Glutamatergic neuron (in vitro differentiated cells): ENCODE results near the gene FBXL13. TPM values are rescaled to one million over a fixed set of nuclear protein-coding genes. Genes with fewer than 3 reads are reported as not detected.
"Not testable (repeated sequence)": the region's sequence is repeated elsewhere in the genome, so short reads cannot be mapped to it uniquely, and the experiment has no call there.

ENCODE experiments used
- DNase-seq: peaks from one replicate; pipeline ENCODE4 v3.0.0; 2022
- H3K27ac Mint-ChIP-seq: one replicate; pipeline ENCODE4 v1.8.0; 2020; ENCODE audit warnings: mild to moderate bottlenecking, mixed read lengths, inconsistent platforms; ENCODE audit not compliant: unreplicated experiment
- H3K27me3 Mint-ChIP-seq: one replicate; pipeline ENCODE4 v1.8.0; 2020; ENCODE audit warnings: mild to moderate bottlenecking, moderate library complexity, mixed read lengths, inconsistent platforms; ENCODE audit not compliant: unreplicated experiment
- H3K36me3 Mint-ChIP-seq: one replicate; pipeline ENCODE4 v1.8.0; 2020; ENCODE audit warnings: mild to moderate bottlenecking, mixed read lengths, inconsistent platforms; ENCODE audit not compliant: unreplicated experiment
- H3K4me1 Mint-ChIP-seq: one replicate; pipeline ENCODE4 v1.8.0; 2020; ENCODE audit warnings: mild to moderate bottlenecking, low read depth, mixed read lengths, inconsistent platforms; ENCODE audit not compliant: unreplicated experiment
- H3K4me3 Mint-ChIP-seq: one replicate; pipeline ENCODE4 v1.8.0; 2020; ENCODE audit warnings: mild to moderate bottlenecking, mixed read lengths, inconsistent platforms; ENCODE audit not compliant: unreplicated experiment
- H3K9me3 Mint-ChIP-seq: one replicate; pipeline ENCODE4 v1.8.0; 2020; ENCODE audit warnings: mild to moderate bottlenecking, moderate library complexity, mixed read lengths, inconsistent platforms; ENCODE audit not compliant: unreplicated experiment
- total RNA-seq: library from RNA; stranded (reverse); fragmentation: NEBNext Ultra II Directional; extraction: Animal tissue kit (Norgen Biotek cat#: 25700); gene quantifications from one replicate; pipeline ENCODE4 v1.2.1, GENCODE V29; 2021; ENCODE audit not compliant: unreplicated experiment
- TF ChIP-seq, protein P1 (sequence below): fragments of 200-600 bp; sonication (generic); IDR thresholded peaks from one replicate; pipeline ENCODE4 v1.5.0; 2021; ENCODE audit not compliant: partially characterized antibody, unreplicated experiment

Gene FBXL13
- total RNA-seq, 1 donor from 2014 or later, result 1.1 TPM

GRCh38 chr7:102810916-102811315, 263.7 kb downstream of the FBXL13 start:
- no peak for DNase-seq
- Mint-ChIP-seq H3K9me3 (peaks cover 1% of the 10 kb centered on the region), H3K27ac (no peak overlapping the region), H3K4me1 (no peaks in the 10 kb centered on the region), H3K36me3 (no peaks in the 10 kb centered on the region), H3K27me3 (peaks cover 1% of the 10 kb centered on the region), H3K4me3 (no peak overlapping the region)
- TF ChIP-seq, protein P1, sequence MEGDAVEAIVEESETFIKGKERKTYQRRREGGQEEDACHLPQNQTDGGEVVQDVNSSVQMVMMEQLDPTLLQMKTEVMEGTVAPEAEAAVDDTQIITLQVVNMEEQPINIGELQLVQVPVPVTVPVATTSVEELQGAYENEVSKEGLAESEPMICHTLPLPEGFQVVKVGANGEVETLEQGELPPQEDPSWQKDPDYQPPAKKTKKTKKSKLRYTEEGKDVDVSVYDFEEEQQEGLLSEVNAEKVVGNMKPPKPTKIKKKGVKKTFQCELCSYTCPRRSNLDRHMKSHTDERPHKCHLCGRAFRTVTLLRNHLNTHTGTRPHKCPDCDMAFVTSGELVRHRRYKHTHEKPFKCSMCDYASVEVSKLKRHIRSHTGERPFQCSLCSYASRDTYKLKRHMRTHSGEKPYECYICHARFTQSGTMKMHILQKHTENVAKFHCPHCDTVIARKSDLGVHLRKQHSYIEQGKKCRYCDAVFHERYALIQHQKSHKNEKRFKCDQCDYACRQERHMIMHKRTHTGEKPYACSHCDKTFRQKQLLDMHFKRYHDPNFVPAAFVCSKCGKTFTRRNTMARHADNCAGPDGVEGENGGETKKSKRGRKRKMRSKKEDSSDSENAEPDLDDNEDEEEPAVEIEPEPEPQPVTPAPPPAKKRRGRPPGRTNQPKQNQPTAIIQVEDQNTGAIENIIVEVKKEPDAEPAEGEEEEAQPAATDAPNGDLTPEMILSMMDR, result no peak

DNA sequence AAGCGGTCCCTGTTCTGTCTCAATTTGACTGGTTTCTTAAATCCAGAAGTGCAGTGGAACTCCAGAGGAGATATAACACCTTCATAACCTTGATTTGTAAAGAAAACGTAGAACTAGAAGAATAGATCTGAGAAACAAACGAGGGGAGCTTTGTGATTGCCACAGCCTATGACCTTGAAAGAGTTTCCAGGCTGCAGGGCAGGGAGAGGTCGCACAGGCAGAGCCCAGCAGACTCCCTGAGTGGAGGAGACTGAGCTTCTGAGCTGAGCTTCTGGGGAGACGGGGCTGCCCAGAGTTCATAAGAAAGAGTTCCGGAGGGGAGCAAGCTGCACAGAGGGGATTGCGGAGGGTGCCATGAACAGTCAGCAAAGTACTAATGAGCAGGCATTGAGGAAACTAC, 268.0 kb downstream of the FBXL13 start:
- H3K9me3 Mint-ChIP-seq, result no peaks in the 10 kb centered on the region
- TF ChIP-seq, protein P1, result no peak
- H3K4me3 Mint-ChIP-seq, result no peak overlapping the region
- no peak for DNase-seq
- H3K36me3 Mint-ChIP-seq, result no peaks in the 10 kb centered on the region
- no peak overlapping the region for H3K27ac Mint-ChIP-seq
- no peaks in the 10 kb centered on the region for H3K4me1 Mint-ChIP-seq
- no peaks in the 10 kb centered on the region for H3K27me3 Mint-ChIP-seq

GRCh38 chr7:102795987-102796595, 278.5 kb downstream of the FBXL13 start:
- H3K27ac Mint-ChIP-seq, H3K27me3 Mint-ChIP-seq, H3K4me1 Mint-ChIP-seq, H3K9me3 Mint-ChIP-seq, DNase-seq, H3K4me3 Mint-ChIP-seq, H3K36me3 Mint-ChIP-seq: not testable (repeated sequence)

DNA sequence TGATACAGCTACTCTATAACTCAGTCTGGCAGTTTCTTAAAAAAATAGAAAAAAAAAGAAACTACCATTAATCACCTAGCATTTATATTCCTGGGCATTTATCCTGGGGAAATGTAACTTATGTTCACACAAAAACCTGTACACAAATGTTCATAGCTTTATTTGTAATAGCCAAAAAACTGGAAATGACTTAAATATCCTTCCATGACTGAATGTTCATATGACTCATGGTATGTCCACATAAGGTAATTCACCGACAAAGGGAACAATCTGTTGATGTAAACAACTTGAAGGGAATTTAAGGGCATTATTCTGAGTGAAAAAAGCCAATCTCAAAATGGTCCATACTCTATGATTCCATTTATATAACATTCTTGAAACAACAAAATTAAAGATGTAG, 280.0 kb downstream of the FBXL13 start:
- not testable (repeated sequence) for DNase-seq, H3K4me3 Mint-ChIP-seq, H3K36me3 Mint-ChIP-seq, H3K27ac Mint-ChIP-seq, H3K9me3 Mint-ChIP-seq, H3K4me1 Mint-ChIP-seq, H3K27me3 Mint-ChIP-seq

DNA sequence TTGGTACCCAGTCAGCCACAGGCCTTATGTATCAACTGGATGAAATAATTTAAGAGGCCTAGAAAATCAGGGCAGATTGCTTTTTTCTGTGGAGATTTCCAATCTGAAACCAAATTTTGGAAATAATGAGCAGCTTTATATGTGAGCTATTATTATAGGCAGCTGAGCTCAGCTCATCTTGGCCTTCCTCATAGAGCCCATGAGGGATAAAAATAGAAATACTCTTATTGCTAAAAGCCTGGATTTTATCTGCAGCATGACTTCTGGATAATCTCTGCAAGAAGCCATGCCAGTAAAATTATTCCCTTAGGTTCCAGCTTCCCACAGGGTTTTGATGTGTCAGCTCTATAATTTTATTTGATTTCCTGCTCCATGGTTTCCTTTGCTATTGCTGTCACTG, 282.8 kb downstream of the FBXL13 start:
- H3K36me3 Mint-ChIP-seq, H3K4me3 Mint-ChIP-seq, H3K27me3 Mint-ChIP-seq, DNase-seq, H3K4me1 Mint-ChIP-seq, H3K27ac Mint-ChIP-seq, H3K9me3 Mint-ChIP-seq: not testable (repeated sequence)

DNA sequence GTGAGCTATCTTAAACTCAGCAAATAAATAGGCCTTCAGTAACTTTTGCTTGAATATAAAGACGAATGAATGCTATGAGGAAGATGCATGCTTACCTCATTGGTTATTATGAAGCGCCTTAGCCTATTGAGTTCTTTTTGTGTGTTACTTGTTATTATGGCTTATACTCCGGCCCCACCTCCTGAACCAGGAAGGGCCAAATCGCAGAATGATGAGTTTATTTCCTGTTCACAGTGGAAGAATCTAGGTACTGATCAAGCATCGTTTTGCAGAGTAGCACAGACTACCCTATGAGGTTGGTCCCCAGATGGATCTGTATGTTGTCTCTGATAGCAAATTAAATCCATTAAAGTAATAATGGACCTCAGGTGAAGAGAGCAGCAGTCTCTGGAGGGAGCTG, 283.2 kb downstream of the FBXL13 start:
- not testable (repeated sequence) for H3K4me3 Mint-ChIP-seq, DNase-seq, H3K9me3 Mint-ChIP-seq

DNA sequence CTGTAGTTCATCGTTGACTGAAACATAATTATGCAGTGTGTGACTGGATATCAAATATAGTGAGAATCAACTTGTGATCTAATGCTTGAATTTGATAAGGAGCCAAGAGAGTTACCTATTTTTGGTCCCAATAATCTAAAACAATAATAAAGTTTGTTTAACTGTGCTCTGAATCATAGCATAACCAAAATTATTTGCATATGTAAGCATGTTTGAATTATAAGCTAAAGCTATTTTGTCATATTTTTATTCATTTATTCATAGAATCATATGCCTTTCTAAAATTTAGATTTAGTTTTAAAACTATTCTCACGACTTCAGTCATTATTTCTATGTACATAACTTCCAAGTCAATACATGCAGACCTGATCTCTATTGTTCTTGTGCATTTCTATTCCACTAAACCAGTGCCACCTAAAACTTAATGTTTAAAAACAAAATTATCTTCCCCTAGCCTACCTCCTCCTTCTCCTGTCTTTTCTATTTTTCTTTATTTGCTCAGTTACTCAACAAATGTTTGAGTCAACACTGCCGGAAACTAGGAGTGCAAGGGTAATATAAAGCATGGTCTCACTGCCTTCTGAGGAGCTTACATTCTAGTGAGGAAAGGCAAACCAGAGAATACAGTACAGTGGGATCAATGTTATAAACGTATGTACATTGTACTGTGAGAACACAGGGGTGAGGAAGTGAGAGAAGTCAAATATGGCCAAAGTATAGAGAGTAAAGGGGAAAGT, 284.1 kb downstream of the FBXL13 start:
- H3K4me1 Mint-ChIP-seq, H3K36me3 Mint-ChIP-seq, H3K27me3 Mint-ChIP-seq, H3K9me3 Mint-ChIP-seq, DNase-seq, H3K27ac Mint-ChIP-seq: not testable (repeated sequence)
- peak overlapping the region; percentile 61 for H3K4me3 Mint-ChIP-seq

More for the DNA sequence above, 283.2 kb downstream of the FBXL13 start:
- H3K4me1 Mint-ChIP-seq, H3K27me3 Mint-ChIP-seq, H3K27ac Mint-ChIP-seq, H3K36me3 Mint-ChIP-seq: not testable (repeated sequence)

GRCh38 chr7:102788770-102789169, 285.8 kb downstream of the FBXL13 start:
- not testable (repeated sequence) for H3K27me3 Mint-ChIP-seq, H3K36me3 Mint-ChIP-seq, H3K9me3 Mint-ChIP-seq, DNase-seq, H3K4me3 Mint-ChIP-seq, H3K27ac Mint-ChIP-seq, H3K4me1 Mint-ChIP-seq

GRCh38 chr7:102780926-102781325, 293.7 kb downstream of the FBXL13 start:
- not testable (repeated sequence) for H3K4me1 Mint-ChIP-seq, DNase-seq, H3K4me3 Mint-ChIP-seq, H3K36me3 Mint-ChIP-seq, H3K27ac Mint-ChIP-seq, H3K27me3 Mint-ChIP-seq, H3K9me3 Mint-ChIP-seq

DNA sequence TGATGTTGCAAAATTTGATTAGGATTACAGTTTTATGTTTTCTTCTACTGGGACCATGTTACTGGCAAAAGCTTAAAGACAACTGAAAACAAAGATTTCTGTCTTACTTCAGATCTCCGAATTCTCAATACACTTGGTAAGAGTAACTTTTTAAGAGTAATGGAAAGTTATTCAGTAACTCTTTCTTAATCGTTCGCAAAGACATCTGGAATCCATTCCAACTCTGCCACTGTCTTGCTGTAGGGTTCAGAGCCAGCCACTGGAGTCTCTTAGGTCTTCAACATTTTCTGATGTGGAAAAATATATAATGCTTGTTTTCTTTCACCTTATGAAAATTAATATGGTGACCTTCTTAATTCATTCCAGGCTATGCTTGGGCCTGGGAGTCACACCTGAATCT, 295.9 kb downstream of the FBXL13 start:
- H3K27me3 Mint-ChIP-seq, H3K27ac Mint-ChIP-seq, H3K9me3 Mint-ChIP-seq, H3K4me3 Mint-ChIP-seq, DNase-seq, H3K36me3 Mint-ChIP-seq, H3K4me1 Mint-ChIP-seq: not testable (repeated sequence)
